ENCODE measurements around the gene CHST11.

GRCh38 chr12:104637604-104638003, 180.9 kb downstream of the CHST11 start:
- TF ChIP-seq RCOR1 (IDR thresholded peaks at IDR 0.05; ENCODE audit: insufficient replicate concordance, low read length) (no peak), MAFK (IDR thresholded peaks at IDR 0.05; ENCODE audit: low read depth, low read length) (no peak), RAD21 (IDR thresholded peaks at IDR 0.05; ENCODE audit: low read length) (no peak), POLR2A (IDR thresholded peaks at IDR 0.05; ENCODE audit: low read depth, low read length) (no peak), SMC3 (IDR thresholded peaks at IDR 0.05; ENCODE audit: low read depth, low read length) (no peak), MAZ (IDR thresholded peaks at IDR 0.05; ENCODE audit: borderline replicate concordance, low read depth, low read length) (no peak), MXI1 (IDR thresholded peaks at IDR 0.05; ENCODE audit: borderline replicate concordance, low read depth, low read length) (no peak), FOS (IDR thresholded peaks at IDR 0.05; ENCODE audit: low read depth, low read length) (no peak), NFE2L2 (IDR thresholded peaks at IDR 0.05; ENCODE audit: low read depth, low read length) (no peak), CEBPB (IDR thresholded peaks at IDR 0.05; ENCODE audit: low read depth, low read length) (no peak)
- TF ChIP-seq, protein P1, sequence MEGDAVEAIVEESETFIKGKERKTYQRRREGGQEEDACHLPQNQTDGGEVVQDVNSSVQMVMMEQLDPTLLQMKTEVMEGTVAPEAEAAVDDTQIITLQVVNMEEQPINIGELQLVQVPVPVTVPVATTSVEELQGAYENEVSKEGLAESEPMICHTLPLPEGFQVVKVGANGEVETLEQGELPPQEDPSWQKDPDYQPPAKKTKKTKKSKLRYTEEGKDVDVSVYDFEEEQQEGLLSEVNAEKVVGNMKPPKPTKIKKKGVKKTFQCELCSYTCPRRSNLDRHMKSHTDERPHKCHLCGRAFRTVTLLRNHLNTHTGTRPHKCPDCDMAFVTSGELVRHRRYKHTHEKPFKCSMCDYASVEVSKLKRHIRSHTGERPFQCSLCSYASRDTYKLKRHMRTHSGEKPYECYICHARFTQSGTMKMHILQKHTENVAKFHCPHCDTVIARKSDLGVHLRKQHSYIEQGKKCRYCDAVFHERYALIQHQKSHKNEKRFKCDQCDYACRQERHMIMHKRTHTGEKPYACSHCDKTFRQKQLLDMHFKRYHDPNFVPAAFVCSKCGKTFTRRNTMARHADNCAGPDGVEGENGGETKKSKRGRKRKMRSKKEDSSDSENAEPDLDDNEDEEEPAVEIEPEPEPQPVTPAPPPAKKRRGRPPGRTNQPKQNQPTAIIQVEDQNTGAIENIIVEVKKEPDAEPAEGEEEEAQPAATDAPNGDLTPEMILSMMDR (conservative IDR thresholded peaks at IDR 0.05; ENCODE audit: low read depth, low read length) = no peak
- TF ChIP-seq, protein P2, sequence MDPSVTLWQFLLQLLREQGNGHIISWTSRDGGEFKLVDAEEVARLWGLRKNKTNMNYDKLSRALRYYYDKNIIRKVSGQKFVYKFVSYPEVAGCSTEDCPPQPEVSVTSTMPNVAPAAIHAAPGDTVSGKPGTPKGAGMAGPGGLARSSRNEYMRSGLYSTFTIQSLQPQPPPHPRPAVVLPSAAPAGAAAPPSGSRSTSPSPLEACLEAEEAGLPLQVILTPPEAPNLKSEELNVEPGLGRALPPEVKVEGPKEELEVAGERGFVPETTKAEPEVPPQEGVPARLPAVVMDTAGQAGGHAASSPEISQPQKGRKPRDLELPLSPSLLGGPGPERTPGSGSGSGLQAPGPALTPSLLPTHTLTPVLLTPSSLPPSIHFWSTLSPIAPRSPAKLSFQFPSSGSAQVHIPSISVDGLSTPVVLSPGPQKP (IDR thresholded peaks at IDR 0.05; ENCODE audit: borderline replicate concordance, low read depth, low read length) = no peak
- TF ChIP-seq, protein P3, sequence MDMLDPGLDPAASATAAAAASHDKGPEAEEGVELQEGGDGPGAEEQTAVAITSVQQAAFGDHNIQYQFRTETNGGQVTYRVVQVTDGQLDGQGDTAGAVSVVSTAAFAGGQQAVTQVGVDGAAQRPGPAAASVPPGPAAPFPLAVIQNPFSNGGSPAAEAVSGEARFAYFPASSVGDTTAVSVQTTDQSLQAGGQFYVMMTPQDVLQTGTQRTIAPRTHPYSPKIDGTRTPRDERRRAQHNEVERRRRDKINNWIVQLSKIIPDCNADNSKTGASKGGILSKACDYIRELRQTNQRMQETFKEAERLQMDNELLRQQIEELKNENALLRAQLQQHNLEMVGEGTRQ (IDR thresholded peaks at IDR 0.05; ENCODE audit: low read depth, low read length) = no peak
